ENCODE data around the gene VOPP1. TPM values are rescaled to one million over a fixed set of nuclear protein-coding genes. Genes with fewer than 3 reads are reported as not detected.

Gene VOPP1
- total and polyA plus RNA-seq, 10 of the 15 experiments (the other 5 are each of a cell fraction or from before 2014, with no cell fraction given), result 32.8 to 206 (median 129) TPM

DNA sequence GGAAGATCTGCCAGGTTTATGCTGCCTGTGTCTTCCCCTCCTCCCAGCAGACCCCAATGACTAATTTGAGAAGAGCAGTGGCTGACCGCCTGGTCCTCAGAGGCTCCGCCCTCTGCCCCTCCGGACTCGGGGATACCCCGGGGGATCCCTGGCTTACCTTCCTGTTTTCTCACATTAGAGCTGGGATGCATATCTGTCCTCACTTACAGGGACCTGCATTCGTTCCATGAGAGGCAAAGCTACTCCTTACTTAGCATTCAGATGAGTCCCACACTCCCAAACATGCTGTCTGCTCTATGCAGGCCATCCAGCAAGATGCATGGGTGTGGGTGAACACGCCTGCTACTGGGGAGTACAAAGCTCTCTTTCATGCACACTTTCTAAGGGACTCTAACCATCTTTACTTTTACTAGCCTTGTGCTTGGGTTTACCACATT lies 24.0 kb downstream of the VOPP1 start (continued):
- TF ChIP-seq RELA (IDR thresholded peaks at IDR 0.05; ENCODE audit: borderline replicate concordance, partially characterized antibody) (peak; percentile 67), IKZF1 (conservative IDR thresholded peaks at IDR 0.05) (peak; percentile 70), CREM (IDR thresholded peaks at IDR 0.05; ENCODE audit: low read depth) (peak; percentile 48), POLR2AphosphoS5 (IDR thresholded peaks at IDR 0.05; ENCODE audit: low read length) (peak; percentile 26; the same call in 1 of the 2 replicates), TCF12 (IDR thresholded peaks at IDR 0.05; ENCODE audit: low read depth, low read length) (0 out of 2 replicates have a peak, but pooled peaks have one; percentile 46), KLF5 (IDR thresholded peaks at IDR 0.05; ENCODE audit: partially characterized antibody) (no peak), SMC3 (IDR thresholded peaks at IDR 0.05; ENCODE audit: borderline replicate concordance, low read length) (no peak), JUNB (IDR thresholded peaks at IDR 0.05) (peak; percentile 71; the same call in 1 of the 2 replicates), ATF7 (IDR thresholded peaks at IDR 0.05; ENCODE audit: low read depth) (no peak), FOXK2 (IDR thresholded peaks at IDR 0.05) (no peak), MEF2B (IDR thresholded peaks at IDR 0.05; ENCODE audit: partially characterized antibody, poor library complexity, severe bottlenecking) (peak; percentile 56), PAX5 (IDR thresholded peaks at IDR 0.05; ENCODE audit: borderline replicate concordance, low read depth, low read length) (peak; percentile 46; the same call in 1 of the 2 replicates), ZBED1 (IDR thresholded peaks at IDR 0.05; ENCODE audit: borderline replicate concordance) (0 out of 2 replicates have a peak, but pooled peaks have one; percentile 36), CHD2 (IDR thresholded peaks at IDR 0.05; ENCODE audit: borderline replicate concordance, low read depth, low read length) (0 out of 2 replicates have a peak, but pooled peaks have one; percentile 31), MTA2 (IDR thresholded peaks at IDR 0.05; ENCODE audit: low read depth) (peak; percentile 51; the same call in 1 of the 2 replicates), EP300 (IDR thresholded peaks at IDR 0.05; ENCODE audit: borderline replicate concordance in 1 of 2, control insufficient read depth in 1 of 2, low read depth in 2 of 2, low read length in 2 of 2) (0 out of 4 replicates have a peak, but pooled peaks of 1 of the 2 experiments have one; percentile 38), ZNF384 (IDR thresholded peaks at IDR 0.05; ENCODE audit: borderline replicate concordance, low read depth, low read length) (no peak)
- TF ChIP-seq, protein P1, sequence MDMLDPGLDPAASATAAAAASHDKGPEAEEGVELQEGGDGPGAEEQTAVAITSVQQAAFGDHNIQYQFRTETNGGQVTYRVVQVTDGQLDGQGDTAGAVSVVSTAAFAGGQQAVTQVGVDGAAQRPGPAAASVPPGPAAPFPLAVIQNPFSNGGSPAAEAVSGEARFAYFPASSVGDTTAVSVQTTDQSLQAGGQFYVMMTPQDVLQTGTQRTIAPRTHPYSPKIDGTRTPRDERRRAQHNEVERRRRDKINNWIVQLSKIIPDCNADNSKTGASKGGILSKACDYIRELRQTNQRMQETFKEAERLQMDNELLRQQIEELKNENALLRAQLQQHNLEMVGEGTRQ (IDR thresholded peaks at IDR 0.05; ENCODE audit: borderline replicate concordance, low read depth, low read length), result no peak
- TF ChIP-seq, protein P2, sequence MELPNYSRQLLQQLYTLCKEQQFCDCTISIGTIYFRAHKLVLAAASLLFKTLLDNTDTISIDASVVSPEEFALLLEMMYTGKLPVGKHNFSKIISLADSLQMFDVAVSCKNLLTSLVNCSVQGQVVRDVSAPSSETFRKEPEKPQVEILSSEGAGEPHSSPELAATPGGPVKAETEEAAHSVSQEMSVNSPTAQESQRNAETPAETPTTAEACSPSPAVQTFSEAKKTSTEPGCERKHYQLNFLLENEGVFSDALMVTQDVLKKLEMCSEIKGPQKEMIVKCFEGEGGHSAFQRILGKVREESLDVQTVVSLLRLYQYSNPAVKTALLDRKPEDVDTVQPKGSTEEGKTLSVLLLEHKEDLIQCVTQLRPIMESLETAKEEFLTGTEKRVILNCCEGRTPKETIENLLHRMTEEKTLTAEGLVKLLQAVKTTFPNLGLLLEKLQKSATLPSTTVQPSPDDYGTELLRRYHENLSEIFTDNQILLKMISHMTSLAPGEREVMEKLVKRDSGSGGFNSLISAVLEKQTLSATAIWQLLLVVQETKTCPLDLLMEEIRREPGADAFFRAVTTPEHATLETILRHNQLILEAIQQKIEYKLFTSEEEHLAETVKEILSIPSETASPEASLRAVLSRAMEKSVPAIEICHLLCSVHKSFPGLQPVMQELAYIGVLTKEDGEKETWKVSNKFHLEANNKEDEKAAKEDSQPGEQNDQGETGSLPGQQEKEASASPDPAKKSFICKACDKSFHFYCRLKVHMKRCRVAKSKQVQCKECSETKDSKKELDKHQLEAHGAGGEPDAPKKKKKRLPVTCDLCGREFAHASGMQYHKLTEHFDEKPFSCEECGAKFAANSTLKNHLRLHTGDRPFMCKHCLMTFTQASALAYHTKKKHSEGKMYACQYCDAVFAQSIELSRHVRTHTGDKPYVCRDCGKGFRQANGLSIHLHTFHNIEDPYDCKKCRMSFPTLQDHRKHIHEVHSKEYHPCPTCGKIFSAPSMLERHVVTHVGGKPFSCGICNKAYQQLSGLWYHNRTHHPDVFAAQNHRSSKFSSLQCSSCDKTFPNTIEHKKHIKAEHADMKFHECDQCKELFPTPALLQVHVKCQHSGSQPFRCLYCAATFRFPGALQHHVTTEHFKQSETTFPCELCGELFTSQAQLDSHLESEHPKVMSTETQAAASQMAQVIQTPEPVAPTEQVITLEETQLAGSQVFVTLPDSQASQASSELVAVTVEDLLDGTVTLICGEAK (IDR thresholded peaks at IDR 0.05; ENCODE audit: borderline replicate concordance), result no peak
